HG03521 (cell line): Measurements from ENCODE around the gene UNKL.

ENCODE experiments used
- ATAC-seq: cut with Tn5 transposase; IDR thresholded peaks from one replicate; pipeline ENCODE4 v1.9.1; 2021; ENCODE audit warnings: mild to moderate bottlenecking, moderate library complexity; ENCODE audit not compliant: unreplicated experiment

Gene UNKL

DNA sequence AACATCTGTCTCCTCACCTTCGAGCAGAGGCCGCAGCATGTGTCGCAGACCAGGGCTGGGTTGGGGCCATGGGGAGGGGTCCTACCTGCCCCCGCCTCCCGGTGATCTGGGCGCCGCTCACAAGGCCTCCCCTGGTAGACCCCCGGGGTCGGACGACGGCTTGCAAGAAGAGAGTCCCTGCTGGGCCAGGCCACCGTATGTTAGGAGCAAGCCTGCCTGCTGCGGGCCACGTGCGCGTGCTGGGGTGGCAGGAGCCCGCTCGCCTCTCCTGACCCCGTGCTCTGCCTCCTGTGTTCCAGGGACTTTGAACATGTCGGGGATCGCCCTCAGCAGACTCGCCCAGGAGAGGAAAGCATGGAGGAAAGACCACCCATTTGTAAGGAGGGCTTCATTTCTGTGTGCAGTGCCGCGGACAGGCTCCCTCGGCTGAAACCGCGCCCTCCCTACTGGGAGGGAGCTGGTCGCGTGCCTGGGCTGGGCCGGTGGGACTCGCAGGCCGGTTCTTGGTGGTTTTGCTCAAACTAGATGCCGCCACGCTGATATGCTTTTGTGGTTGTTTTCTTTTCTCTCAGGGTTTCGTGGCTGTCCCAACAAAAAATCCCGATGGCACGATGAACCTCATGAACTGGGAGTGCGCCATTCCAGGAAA is 100.7 kb downstream of the UNKL start:
- no peak for ATAC-seq
